Suppressor macrophage (primary cell): ENCODE data around the gene FUT1.

Experiments used
- DNase-seq, 4 experiments: peaks; one replicate each; pipeline ENCODE4 v3.0.0-alpha.2; 2020 to 2022

The FUT1 gene

GRCh38 chr19:48716562-48717291 is 35.7 kb downstream of the FUT1 start:
- DNase-seq, result no peak

- DNase-seq, result no peak
These were observed 36.7 kb downstream of the FUT1 start for GRCh38 chr19:48715681-48716171.

- no peak for DNase-seq
These were observed 37.4 kb downstream of the FUT1 start for GRCh38 chr19:48714759-48715675.

- peak; percentile 99 to 100 (median 100) for DNase-seq
These were observed 38.3 kb downstream of the FUT1 start for GRCh38 chr19:48713864-48714755.

- peak in 1 of 4 experiments; percentile 32 for DNase-seq
These were observed 39.2 kb downstream of the FUT1 start for GRCh38 chr19:48713041-48713863.

GRCh38 chr19:48711106-48711662 is 41.3 kb downstream of the FUT1 start:
- DNase-seq, result no peak

GRCh38 chr19:48708471-48708870 is 44.0 kb downstream of the FUT1 start:
- no peak for DNase-seq

GRCh38 chr19:48705431-48705830 is 47.0 kb downstream of the FUT1 start:
- DNase-seq, result no peak

GRCh38 chr19:48703316-48703715 is 49.1 kb downstream of the FUT1 start:
- no peak for DNase-seq

GRCh38 chr19:48702701-48703100 is 49.7 kb downstream of the FUT1 start:
- no peak for DNase-seq

- peak in 2 of 4 experiments; percentile 21 to 40 for DNase-seq
These were observed 54.4 kb downstream of the FUT1 start for GRCh38 chr19:48698046-48698445.
